Fibroblast of peridontal ligament (primary cell): ENCODE data around the gene FBXL14.
A peak's percentile ranks its signal among the peaks of the same experiment; 100 is the strongest.

ENCODE experiments used
- DNase-seq: peaks from one replicate; pipeline ENCODE4 v3.0.0-alpha.2; 2010; ENCODE audit errors: extremely low read depth

FBXL14 gene

DNA sequence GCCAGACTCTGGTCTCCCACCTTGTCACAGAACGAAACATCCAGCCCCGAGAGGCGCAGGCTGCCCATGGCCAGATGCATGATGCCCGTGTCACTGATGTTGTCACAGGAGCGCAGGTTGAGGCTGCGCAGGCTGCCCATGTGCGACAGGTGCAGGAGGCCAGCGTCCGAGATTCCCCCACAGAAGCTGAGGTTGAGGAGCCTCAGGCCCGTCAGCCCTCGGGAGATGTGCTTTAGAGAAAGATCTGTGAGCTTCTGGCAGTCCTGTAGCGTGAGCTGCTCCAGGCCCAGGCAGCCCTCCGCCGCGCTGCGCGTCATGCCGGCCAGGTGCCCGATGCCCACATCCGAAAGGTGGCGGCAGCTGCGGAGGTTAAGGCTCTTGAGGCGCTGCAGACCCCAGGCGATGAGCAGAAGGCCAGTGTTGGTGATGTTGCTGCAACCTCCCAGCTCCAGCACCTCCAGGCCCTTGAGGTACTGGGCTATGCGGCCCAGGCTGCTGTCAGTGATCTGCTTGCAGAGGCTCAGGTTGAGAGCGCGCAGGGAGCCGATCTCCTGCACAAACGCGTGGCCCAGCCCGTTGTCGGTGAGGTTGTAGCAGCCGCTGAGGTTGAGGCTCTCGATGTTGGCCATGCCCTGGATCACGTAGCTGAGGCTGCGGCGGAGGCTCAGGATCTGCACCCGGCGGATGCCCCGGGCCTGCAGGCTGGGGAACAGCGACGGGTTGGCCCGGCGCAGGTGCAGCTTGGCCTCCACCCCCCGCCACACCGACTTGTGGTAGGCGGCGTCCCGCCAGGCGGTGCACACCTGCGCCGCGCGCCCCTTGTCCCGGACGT lies 991 bp downstream of the FBXL14 start:
- no peak for DNase-seq

DNA sequence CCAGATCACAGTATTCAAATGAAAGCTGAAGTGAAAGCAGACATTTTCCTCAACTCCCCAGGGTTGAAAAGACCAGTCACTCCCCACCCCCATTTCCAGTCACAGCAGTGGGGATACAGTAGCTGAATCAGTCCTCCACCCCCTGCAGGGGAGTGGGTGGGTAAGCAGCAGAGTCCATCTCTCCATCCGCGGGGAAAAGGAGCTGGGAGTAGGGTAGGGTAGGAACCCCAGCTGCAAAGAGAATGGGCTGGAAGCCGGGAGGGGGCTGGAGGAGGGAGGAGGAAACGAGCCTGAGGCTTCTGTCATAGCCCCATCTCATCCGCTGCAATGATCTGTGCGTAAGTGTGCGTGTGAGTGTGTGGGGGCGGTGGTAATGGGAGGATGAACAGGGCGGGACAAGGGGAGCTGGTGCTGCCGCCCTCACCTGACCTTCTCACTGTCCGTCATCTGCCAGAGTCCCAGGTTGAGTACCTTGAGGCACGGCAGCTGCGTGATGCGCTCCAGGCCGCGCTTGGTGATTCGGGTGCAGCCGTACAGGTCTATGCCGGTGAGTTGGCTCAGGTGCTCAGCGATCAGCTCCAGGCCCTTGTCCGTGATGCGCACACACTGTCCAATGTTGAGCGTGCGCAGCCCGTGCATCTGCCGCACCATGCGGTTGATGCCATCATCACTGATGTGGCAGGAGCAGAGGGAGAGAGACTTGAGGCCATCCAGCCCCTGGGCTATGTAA lies 1.8 kb downstream of the FBXL14 start:
- peak; percentile 57 for DNase-seq

- DNase-seq, result no peak
These were observed 2.8 kb downstream of the FBXL14 start for GRCh38 chr12:1591543-1591942.

DNA sequence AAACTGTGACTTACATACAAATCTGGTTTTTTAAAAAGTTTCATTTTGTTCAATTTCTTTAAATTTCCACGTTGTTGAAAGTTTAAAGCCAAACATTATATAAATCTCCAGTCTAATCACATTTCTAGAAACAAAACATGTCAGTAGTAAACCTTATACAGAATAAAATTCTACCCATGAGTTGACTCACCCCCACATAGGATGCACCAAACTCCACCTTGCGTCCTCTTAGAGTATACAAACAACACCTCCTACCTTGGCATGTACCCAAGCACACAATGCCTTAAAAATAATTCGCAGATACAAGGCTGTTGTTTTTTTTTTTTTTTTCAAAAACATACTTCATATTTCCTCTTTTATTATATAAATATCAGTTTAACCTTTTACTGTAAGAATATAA lies 3.3 kb downstream of the FBXL14 start:
- peak; percentile 24 for DNase-seq

- DNase-seq, result peak; percentile 76
These were observed 4.0 kb downstream of the FBXL14 start for GRCh38 chr12:1590221-1590979.

DNA sequence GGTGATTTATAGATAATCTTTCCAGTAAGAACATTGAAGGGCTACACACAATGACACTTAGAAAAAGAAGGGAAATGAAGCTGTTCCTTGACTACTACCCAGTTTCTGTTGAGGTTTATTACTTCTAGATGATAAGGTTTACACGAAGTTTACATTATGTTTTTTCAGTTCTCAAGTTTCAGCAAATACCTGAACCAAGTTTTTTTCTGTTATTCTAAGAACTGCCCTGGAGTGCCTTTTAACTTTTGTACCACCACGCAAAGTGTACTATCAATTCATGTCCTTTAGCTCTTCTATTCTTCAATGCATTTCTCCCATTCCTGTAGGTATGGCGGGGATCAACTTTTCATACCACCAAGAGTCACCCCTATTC lies 5.8 kb downstream of the FBXL14 start:
- no peak for DNase-seq

- no peak for DNase-seq
These were observed 6.3 kb downstream of the FBXL14 start for GRCh38 chr12:1587927-1588574.

DNA sequence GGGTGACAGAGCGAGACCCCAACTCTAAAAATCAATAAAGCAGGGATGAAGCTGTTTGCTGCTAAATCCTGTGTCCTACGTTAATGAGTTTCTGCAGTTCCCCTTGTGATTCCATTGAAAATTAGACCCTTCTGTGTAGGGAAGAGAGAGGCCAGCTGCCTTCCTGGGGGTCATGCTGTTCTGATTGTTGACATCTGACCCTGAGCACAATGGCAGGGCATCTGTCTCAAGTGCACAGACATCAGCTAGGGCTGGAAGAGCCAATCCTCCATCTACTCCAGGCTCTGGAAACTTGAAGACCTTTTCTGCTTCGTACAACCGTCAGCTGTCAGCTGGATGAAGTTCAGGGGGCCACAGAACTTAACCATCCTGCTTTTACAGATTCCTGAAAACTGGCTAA lies 10.1 kb downstream of the FBXL14 start:
- no peak for DNase-seq

- peak; percentile 97 for DNase-seq
These were observed 10.8 kb downstream of the FBXL14 start for GRCh38 chr12:1583421-1584078.

- DNase-seq, result no peak
These were observed 11.7 kb downstream of the FBXL14 start for GRCh38 chr12:1582709-1583050.

DNA sequence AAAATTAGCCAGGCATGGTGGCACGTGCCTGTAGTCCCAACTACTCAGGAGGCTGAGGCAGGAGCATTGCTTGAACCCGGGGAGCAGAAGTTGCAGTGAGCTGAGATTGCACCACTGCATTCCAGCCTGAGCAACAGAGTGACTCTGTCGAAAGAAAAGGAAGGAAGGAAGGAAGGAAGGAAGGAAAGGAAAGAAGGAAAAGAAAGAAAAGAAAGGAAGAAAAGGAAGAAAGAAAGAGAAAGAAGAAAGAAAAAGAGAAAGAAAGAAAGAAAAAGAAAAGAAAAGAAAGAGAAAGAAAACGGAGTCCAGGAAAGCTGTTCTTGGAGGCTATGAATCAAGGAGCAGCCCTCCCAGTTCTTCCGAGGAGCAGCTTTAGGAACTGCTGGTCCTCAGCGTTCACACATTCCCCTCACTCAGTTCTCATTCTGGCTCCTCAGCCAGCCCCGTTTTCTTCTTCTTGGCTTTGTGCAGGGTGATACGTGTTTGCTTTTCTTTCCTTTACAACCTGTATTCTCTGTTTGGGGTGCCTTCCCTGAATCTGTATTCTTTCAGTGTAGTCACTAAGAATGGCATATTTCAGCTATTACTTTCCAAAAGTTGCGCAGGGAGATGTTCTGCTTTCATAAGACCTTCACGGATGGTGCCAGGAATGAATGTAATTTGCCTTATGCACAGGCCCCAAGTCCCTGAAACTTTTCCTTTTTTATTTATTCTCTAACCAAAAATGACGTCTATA lies 12.2 kb downstream of the FBXL14 start:
- peak; percentile 86 for DNase-seq

DNA sequence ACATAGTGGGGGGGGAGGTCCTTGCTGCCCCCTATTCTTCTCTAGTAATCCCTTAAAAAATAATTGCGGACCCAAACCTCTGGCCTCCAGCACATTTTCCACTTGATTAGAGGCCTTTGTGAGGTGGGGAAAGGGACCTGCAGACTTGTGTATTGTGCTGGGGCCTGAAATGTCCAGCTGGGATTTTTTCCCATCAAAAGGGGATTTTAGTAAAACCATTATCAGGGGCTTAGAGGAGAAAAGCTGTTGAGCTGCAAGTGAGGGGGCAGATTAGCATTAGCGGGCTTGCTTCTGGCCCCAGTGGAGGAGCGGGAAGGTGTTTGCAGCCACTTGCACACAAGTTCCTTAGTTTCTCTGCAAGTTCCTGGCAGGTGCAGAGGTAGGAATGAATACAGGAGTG lies 13.9 kb downstream of the FBXL14 start:
- DNase-seq, result no peak

DNA sequence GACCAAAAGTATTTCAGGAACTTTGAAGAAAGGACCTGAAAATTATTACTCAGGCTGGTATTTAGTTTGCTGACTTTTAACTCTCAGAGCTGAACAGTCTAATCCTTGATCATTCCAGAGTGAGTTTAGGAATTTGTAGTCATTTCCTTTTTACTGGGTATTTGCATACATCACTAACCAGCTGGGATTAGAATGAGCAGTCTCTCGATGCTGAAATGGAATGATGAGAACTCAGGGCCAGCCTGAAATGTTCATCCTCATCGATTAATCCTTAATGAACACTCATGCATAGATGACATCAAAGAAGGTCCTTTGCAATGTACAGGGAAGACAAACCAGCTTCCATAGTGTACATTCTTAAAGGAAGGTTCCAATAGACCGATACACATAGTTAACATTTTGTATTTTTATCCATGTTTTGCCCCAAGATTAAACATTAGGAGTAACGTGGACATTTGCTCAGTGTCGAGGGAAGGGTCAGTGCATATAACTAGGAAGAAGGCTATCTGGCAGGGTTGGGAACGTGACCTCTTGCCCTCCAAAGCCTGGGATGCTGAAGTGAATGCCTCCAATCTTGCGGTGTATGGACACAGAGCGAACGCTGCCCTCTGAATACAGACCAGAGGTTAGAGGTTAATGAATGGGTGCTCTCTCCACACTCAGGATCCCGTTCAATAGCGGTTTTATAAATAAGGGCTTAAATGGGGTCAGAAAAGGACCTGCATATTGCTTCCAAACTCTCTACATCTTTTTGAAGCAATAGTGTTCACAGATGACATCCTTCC lies 14.5 kb downstream of the FBXL14 start:
- no peak for DNase-seq

DNA sequence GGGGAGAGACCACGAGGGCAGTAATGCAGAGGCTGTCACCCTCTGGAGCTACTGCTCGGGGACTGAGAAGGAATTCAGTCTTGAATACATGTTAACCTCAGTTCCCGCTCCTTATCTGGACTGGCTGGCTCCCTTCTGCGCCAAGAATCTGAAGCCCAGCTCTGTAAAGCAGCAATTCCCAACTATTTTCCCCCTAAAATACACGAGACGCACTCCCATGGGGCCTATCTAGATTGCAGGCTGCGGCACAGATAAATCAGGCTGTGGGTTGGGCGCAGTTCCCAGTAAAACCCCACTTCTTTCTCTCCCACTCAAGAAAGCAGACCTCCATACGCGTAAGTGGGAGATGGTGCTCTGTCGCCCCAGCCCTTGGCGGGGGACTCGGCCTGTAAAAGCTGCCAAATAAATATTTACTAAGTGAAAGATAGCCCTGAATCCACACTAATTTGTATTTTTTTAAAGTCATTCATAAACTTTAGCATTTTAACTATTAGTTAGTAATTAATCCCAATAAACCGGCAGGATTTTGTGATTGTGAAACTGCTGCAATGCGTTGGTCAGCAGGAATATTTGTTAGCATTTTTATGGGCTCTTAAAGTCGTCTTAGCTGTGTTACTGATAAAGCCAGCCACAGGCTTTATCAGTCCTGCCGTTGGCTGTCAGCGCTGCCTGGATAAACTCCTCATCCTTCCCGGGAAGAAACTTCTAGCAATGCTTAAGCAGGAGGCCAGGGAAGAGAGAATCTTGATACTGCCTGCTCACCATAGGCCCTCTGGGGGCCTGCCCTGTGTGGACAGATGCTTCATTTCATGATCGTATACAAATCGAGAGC lies 17.8 kb downstream of the FBXL14 start:
- DNase-seq, result peak; percentile 79

DNA sequence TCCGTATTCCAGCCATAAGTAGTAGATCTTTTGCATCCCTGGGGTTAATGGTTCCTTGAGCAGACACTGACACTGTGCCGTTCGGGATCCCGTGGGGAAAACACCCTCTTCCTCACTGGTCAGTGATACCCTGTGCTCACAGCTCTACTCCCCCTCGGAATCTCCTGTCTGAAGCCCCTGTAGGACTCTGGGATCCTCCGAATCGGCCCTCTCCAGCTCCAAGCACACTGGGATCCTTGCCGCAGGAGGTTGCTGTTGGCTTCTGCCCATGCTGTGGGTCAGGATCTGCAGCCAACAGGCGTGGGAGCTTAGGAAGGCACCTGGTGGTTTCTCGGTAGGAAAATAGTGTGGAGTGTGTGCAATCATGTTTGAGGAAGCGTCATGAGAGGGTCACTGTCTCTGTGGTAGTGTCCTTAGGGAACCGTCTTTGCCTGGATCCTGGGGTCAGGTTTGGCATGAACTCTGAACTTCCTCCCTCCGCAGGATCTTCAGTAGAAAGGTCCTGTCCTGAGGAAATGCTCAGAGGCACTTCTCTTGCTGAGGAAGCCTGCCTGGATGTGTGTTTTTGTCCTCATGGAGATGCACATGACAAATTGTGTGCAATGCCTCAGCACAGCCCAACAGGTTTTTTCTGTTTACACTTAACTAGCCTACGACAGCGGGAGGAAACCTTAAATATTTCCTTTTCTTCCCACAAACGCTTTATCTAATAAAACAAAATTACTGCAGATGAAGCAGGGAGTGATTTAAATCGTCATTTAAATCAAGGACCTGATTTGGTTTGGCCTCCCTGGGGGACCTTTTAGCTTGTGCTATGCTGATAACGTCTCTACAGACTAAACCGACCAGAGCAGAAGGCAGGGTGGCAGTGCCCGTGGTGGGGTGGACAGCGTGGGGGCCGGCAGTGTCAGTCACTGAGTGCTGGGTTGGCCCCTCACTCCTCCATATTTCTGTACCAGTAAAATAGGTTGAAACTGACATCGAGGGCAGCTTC lies 18.7 kb downstream of the FBXL14 start:
- peak; percentile 62 for DNase-seq

GRCh38 chr12:1574865-1575259 lies 19.5 kb downstream of the FBXL14 start:
- DNase-seq, result no peak

DNA sequence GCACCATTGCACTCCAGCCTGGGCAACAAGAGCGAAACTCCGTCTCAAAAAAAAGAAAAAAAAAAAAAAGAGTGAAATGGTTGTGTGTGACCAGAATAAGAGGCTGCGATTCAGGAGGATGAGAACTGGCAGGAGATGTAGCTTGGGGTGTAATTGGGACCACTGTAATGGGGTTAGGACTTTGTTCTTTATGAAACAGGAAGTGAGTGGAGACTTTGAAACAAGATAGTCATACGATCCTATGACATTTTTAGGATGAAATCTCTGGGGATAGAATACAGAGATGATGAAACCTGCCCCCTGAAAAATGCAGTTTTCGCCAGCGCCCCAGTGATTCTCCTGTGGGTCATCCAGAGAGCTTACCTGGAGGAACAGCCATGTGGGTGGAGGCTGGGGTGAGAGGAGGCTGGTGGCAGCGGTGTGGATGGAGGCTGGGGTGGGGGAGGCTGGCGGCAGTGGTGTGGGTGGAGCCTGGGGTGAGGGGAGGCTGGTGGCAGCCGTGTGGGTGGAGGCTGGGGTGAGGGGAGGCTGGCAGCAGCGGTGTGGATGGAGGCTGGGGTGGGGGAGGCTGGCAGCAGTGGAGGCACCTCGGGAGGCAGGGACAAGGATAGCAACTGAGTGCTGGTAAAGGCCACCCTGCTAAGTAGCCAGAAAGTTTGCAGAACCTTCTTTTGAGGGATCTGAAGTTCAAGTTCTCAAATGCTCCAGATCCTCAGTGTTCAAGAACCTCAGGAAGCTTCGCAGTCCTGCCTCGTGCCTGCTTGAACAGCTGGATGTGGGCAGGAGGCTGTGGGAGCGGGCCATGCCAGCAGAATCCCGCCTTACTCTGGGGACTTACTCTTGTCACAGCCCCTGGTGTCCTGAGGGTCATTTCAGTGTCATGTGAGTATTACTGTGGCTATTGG lies 20.2 kb downstream of the FBXL14 start:
- DNase-seq, result no peak
